ENCODE results near the gene EEF2KMT.

DNA sequence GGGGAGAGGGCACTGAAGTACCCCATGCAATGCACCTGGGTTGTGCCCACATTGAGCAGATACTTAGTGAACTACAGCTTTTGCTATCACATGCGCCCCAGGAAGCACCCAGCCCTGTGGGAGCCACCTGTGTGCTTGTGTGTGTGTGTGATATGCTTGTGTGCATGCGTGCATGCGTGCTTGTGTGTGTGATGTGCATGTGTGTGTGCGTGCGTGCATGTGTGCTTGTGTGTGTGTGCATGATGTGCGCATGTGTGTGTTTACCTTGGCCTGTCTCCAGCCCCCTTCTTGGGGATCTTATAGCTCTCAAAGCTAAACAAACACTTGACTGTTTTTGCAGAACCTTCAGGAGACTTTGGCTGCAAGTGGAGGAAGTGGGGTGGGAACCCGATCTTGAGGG lies 32.7 kb downstream of the EEF2KMT start:
- TF ChIP-seq TAF1 (IDR thresholded peaks at IDR 0.05; ENCODE audit: low read depth) (no peak), CEBPB (IDR thresholded peaks at IDR 0.05) (no peak)
- TF ChIP-seq, protein P1, sequence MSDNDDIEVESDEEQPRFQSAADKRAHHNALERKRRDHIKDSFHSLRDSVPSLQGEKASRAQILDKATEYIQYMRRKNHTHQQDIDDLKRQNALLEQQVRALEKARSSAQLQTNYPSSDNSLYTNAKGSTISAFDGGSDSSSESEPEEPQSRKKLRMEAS (IDR thresholded peaks at IDR 0.05): no peak

Data from Ishikawa (cell line).